HTERT RPE-1 (cell line): ENCODE measurements around the gene SLC25A33.
"Not testable (repeated sequence)": the region's sequence is repeated elsewhere in the genome, so short reads cannot be mapped to it uniquely, and the experiment has no call there.

Experiments
- in situ Hi-C: fragments of 300-500 bp; cut with MboI; formaldehyde crosslinking; loops from 4 replicates; pipeline ENCODE4 v1.14.3; 2020; ENCODE audit warnings: low sequenced_read_pairs

SLC25A33 gene

DNA sequence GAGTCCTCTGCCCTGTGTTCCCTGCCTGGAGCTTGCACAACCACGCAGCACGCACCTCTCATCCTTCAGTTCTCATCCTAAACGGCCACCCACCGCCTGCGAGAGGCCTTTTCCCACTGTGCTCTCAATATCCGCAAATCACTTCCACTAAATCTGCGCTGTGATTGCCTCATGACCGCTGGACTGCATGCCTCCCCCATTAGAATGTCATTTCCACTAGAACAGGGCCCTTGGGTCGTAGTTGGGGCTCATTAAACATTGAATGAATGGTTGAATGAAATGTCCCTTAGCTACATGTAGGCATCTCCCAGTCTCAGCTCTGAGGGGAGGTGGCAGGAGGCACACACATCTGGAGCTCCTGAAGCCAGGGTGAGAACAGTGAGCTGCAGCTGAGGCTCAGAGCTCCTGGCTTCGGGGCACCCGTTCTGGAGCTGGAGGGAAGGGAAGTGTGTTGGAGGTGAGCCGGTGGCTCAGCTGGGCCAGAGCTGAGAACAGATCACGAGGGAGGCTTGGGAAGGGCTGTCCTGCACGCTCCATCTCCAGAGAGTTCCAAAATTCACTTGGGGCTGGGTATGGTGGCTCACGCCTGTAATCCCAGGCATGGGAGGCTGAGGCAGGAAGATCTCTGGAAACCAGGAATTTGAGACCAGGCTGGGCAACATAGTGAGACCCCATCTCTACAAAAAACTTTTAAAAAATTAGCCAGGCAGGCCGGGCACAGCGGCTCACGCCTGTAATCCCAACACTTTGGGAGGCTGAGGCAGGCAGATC lies 79.8 kb downstream of the SLC25A33 start:
- in situ Hi-C loops = no loop called here

DNA sequence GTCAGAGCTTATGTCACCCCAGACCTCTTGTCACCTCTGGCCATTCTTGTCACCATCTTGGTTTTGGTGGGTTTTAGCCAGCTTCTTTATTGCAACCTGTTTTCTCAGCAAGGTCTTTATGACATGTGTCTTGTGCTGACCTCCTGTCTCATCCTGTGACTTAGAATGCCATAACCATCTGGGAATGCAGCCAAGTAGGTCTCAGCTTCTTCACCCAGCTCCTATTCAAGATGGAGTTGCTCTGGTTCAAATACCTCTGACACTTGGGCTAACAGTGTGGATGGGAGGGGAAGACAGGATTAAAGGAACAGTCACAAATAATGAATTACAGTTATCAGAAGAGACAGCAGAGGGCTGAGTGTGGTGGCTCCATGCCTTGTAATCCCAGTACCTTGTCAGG lies 81.8 kb downstream of the SLC25A33 start:
- in situ Hi-C loops = no loop called here

DNA sequence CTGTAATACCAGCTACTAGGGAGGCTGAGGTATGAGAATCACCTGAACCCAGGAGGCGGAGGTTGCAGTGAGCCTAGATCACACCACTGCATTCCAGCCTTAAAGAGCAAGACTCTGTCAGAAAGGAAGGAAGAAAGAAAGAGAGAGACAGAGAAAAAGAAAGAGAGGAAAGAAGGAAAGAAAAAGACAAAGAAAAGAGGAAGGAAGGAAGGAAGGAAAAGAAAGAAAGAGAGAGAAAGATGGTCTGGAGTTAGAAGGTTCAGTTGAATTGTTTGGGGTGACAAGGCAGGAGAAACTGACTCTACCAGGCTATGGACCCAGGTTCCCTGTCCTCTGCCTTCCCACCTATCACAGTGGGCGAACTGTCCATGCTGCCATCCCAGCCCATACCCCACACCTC lies 84.8 kb downstream of the SLC25A33 start:
- in situ Hi-C loops = no loop called here

DNA sequence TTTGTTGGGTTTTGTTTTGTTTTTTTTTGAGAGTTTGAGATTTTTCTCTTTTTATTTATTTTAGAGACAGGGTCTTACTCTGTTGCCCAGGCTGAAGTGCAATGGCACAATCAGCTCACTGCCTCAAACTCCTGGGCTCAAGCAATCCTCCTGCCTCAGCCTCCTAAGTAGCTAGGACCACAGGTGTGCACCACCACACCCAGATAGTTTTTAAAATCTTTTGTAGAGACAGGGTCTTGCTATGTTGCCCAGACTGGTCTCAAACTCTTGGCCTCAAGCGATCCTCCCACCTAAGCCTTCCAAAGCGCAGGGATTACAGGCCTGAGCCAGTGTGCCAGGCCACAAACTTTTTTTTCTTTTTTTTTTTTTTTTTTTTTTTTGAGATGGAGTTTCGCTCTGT lies 85.8 kb downstream of the SLC25A33 start:
- in situ Hi-C loops = not testable (repeated sequence)

DNA sequence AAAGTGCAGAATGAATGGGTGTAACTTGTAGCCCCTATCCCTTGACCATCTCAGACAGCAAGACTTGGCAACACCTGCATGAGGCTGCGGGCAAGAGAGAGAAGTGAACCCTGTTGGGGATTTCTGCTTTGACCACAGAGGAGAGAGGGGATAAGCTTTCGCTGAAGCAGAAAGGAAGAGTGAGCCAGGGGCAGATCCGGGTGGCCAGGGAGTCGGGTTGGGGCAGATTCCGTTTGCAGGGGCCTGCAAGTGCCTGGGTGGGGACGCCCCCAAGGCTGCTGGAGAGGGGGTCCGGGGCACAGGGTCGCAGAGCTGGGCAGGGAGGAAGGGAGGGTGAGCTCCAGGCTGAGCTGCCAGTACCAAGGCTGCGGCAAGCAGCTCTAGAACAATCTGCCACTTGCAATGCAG lies 86.9 kb downstream of the SLC25A33 start:
- in situ Hi-C loops = no loop called here

DNA sequence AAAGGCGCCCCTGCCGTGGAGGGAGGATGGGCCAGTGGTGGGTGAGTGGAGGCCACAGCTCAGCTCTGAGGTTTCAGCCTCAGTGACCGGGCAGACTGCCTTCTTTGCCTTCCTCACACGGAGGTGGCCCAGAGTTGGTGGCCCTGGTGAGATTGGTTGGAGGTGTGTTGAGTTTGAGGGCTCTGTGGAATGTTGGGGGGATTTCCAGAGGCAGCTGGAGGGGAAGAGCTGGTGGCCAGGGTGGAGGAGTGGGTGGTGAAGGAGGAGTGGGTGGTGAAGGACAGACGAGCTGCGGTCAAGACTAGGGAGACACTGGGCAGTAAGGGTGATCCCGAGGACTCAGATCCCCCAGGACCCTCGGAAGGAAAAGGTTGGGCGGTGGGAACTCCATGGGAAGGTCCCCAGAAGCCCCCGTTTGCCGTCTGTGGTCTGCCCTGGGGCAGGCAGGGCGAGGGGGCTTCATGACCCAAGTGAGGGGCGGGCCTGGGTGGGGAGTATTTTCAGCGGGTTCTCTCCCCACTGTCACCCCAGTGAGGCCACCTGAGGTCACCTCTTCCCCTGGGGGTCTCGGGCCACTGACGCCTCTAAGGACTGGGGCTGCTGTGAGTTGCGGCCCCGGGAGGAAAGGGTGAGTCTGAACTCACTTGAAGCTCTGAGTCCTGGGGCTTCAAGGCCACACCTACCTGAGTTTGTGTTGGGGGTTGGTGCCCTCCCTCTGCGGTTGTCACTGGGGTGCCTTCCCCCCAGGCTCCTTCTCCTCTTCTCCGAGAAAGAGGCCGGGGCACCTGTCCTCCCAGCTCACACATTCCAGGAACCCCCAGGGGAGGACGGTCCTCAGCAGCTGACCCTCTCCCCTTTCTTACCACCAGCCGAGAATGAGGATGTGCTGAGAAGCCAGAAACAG lies 89.5 kb downstream of the SLC25A33 start:
- in situ Hi-C loops = no loop called here

DNA sequence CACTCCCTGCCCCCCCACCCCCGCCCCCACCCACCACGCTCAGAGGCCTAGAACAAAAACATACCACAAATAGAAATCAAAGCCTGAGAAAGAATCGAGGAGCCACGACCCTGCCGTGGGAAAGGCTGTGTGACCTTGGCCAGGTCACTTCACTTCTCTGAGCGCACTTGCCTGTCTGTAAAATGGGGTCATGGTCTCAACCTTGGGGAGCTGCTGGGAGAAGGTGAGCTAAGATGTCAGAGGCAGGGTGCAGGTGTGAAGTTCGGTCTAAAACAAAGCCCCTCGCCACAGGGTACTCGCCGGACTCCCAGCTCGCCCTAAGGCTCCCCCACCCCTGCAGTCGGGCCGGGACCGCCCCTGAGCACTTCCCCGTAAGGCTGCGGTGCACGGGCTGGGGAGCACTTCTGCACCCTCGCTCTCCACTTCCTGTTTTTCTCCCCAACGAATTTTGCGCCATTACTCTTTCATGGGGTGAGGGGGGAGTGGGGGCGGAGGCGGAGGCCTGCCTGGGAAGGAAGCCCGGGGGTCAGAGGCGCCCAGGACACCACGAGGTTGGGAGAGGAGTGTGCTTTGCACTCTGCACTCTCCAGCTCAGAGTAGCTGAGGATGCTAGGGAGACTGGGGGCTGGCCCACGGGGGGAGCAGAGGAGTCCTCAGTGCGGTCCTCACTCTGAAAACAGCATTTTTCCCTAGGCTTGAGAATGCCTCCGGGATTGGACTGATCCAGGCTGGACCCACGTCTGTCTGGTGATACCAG lies 90.4 kb downstream of the SLC25A33 start:
- in situ Hi-C loops = no loop called here

DNA sequence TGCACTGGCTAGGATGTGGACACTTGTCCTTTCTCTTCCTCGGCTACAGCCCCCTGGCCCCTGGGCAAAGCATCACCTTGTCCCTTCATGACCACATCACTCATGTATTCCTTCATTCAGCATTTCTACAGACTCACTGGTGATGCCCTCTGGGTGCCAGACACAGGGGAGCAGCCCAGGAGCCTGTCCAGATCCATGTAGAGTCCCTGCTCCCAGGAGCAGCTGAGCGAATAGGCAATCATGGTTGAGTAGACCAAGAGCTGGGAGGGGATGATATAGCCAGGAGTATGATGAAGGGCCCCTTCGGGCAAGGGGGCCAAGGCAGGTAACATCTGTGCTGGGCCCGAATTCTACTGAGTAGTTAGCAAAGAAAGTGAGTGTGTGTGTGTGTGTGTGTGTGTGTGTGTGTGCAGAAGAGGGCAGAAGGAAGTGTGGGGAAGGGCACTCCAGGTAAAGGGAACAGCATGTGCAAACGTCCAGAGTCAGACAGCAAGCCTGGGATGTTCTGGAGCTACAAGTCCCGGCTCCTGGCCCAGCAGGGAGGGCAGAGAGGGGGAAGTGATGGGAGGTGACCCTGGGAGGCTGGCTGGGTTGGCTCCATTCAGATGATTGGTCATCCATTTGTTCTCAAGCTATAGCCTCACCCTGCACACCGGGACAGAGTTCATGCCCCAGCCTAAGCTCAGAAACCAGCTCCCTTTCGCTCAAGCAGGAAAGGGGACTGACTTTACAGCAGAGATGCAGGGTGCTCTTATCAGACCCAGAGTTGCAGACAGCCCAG lies 91.3 kb downstream of the SLC25A33 start:
- in situ Hi-C loops = no loop called here

DNA sequence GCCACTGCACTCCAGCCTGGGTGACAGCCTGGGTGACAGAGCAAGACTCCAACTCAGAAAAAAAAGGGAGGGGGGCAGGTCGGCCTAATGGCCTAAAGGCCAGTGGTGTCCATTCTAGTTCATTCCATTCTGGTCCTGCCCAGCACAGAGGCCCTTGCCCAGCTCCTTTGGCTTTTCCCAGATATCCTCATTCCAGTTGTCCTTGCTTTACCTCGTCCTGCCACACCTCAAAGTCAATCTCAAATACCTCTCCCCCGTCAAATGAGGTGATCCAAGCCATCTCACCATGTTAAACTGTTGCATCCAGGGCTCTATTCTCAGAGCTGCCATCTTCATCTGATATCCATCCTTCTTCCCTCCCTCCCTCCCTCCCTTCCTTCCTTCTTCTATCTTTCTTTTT lies 92.3 kb downstream of the SLC25A33 start:
- in situ Hi-C loops = no loop called here

DNA sequence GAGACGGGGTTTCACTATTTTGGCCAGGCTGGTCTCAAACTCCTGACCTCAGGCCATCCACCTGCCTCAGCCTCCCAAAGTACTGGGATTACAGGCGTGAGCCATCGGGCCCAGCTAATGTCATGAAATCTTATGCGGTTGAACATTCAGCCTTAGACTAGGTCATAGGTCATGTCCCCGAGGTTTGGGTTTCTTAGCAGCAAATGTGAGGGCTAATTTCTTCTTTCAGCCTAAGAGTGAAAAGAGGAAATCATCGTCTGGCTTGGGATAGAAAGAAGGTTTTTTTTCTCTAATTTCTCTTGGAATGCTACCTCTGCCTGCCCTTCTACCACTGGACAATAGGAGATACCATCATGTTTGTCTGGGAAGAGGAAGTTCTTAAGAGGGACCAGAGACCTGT lies 94.2 kb downstream of the SLC25A33 start:
- in situ Hi-C loops = no loop called here

DNA sequence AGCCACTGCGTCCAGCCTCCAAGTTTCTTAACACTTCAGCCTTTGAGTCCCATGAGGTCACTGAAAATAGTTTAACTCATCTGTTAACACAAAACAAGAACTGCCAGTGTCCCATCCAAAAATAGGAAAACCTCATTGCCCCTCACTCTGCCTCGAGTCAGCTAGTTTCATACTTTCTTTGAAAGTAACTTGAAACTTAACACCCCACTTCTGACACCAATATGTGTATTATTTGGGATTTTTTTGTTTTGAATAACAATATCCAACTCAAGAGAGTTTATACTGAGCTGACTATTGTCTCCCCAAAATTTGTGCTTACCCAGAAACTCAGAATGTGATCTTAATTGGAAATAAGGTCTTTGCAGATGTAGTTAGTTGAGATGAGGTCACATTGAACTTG lies 95.3 kb downstream of the SLC25A33 start:
- in situ Hi-C loops = no loop called here
